Activated gamma-delta T cell treated with anti-CD3 and anti-CD28 coated beads, Interleukin-2, amount 50 U/mL, for 16 hours (primary cell): ENCODE data around the gene ZMIZ1.

ENCODE experiments used
- DNase-seq: peaks from one replicate; pipeline ENCODE4 v3.0.0-alpha.2; 2020; ENCODE audit warnings: low read depth

The ZMIZ1 gene

GRCh38 chr10:79155301-79156081, 86.7 kb downstream of the ZMIZ1 start:
- no peak for DNase-seq

- DNase-seq = no peak
Measured at GRCh38 chr10:79156334-79157274, 87.8 kb downstream of the ZMIZ1 start.

- no peak for DNase-seq
Measured at GRCh38 chr10:79158004-79158340, 89.2 kb downstream of the ZMIZ1 start.

GRCh38 chr10:79158402-79159097, 89.8 kb downstream of the ZMIZ1 start:
- DNase-seq = no peak

GRCh38 chr10:79159141-79159651, 90.4 kb downstream of the ZMIZ1 start:
- DNase-seq = no peak

GRCh38 chr10:79159785-79160184, 91.0 kb downstream of the ZMIZ1 start:
- DNase-seq = no peak

- DNase-seq = no peak
Measured at GRCh38 chr10:79160191-79160590, 91.4 kb downstream of the ZMIZ1 start.

GRCh38 chr10:79161557-79161956, 92.8 kb downstream of the ZMIZ1 start:
- no peak for DNase-seq

GRCh38 chr10:79162022-79162421, 93.3 kb downstream of the ZMIZ1 start:
- DNase-seq = no peak

- no peak for DNase-seq
Measured at GRCh38 chr10:79162861-79163665, 94.3 kb downstream of the ZMIZ1 start.

- no peak for DNase-seq
Measured at GRCh38 chr10:79163666-79163975, 94.9 kb downstream of the ZMIZ1 start.

- DNase-seq = no peak
Measured at GRCh38 chr10:79164075-79164474, 95.3 kb downstream of the ZMIZ1 start.

- DNase-seq = no peak
Measured at GRCh38 chr10:79165070-79165778, 96.5 kb downstream of the ZMIZ1 start.

- no peak for DNase-seq
Measured at GRCh38 chr10:79166312-79166721, 97.6 kb downstream of the ZMIZ1 start.

- DNase-seq = no peak
Measured at GRCh38 chr10:79166741-79167140, 98.0 kb downstream of the ZMIZ1 start.

- no peak for DNase-seq
Measured at GRCh38 chr10:79167537-79167936, 98.8 kb downstream of the ZMIZ1 start.

- DNase-seq = no peak
Measured at GRCh38 chr10:79168210-79168609, 99.4 kb downstream of the ZMIZ1 start.

GRCh38 chr10:79170226-79170752, 101.5 kb downstream of the ZMIZ1 start:
- no peak for DNase-seq

- no peak for DNase-seq
Measured at GRCh38 chr10:79170993-79171392, 102.2 kb downstream of the ZMIZ1 start.

GRCh38 chr10:79171504-79171903, 102.7 kb downstream of the ZMIZ1 start:
- no peak for DNase-seq

- no peak for DNase-seq
Measured at GRCh38 chr10:79172881-79173280, 104.1 kb downstream of the ZMIZ1 start.
